ENCODE measurements around the gene FMR1NB. TPM values are rescaled to one million over a fixed set of nuclear protein-coding genes. Genes with fewer than 3 reads are reported as not detected.

Gene FMR1NB
- total RNA-seq, 1 donor from 2014 or later: not detected

DNA sequence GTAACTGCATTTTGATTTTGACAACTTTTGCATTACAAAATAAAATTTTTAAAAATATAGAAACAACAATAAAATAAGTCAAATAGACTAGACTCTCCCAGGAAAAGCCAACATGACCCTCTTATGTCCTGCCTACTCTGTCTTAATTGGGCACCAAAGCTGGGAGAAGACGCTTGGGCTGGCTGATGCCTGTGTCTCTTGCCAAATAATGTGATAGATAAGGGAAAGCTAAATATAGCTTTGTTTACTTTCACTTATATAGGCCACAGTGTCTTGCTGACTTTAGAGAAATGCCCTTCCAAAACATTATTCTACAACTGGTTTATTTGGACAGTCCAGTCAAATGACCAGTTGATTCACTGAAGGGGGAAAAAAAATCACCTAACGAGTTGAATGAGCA lies 54.2 kb downstream of the FMR1NB start:
- H3K9me3 Mint-ChIP-seq: no peaks in the 10 kb centered on the region
- H3K36me3 Mint-ChIP-seq (ENCODE audit: low read depth): no peaks in the 10 kb centered on the region
- no peak overlapping the region for H3K27ac Mint-ChIP-seq
- H3K4me3 Mint-ChIP-seq: no peak overlapping the region
- DNase-seq: no peak
- no peaks in the 10 kb centered on the region for H3K27me3 Mint-ChIP-seq
- intact Hi-C loops (cut with micrococcal nuclease): no loop called here
- H3K4me1 Mint-ChIP-seq: no peaks in the 10 kb centered on the region

GRCh38 chrX:148037020-148037419 lies 55.9 kb downstream of the FMR1NB start:
- intact Hi-C loops (cut with micrococcal nuclease): no loop called here
- Mint-ChIP-seq H3K27me3 (no peaks in the 10 kb centered on the region), H3K4me1 (no peaks in the 10 kb centered on the region), H3K4me3 (no peak overlapping the region), H3K36me3 (ENCODE audit: low read depth) (no peaks in the 10 kb centered on the region), H3K27ac (no peak overlapping the region), H3K9me3 (no peaks in the 10 kb centered on the region)
- no peak for DNase-seq

GRCh38 chrX:148043271-148043855 lies 62.2 kb downstream of the FMR1NB start:
- H3K4me3 Mint-ChIP-seq: no peak overlapping the region
- intact Hi-C loops (cut with micrococcal nuclease): no loop called here

GRCh38 chrX:148047200-148047599 lies 66.1 kb downstream of the FMR1NB start:
- no peaks in the 10 kb centered on the region for H3K9me3 Mint-ChIP-seq
- peaks cover 5% of the 10 kb centered on the region for H3K27me3 Mint-ChIP-seq
- no peak for DNase-seq
- H3K4me3 Mint-ChIP-seq: no peak overlapping the region
- H3K27ac Mint-ChIP-seq: no peak overlapping the region
- intact Hi-C loops (cut with micrococcal nuclease): no loop called here
- H3K4me1 Mint-ChIP-seq: no peaks in the 10 kb centered on the region
- H3K36me3 Mint-ChIP-seq (ENCODE audit: low read depth): no peaks in the 10 kb centered on the region

More at GRCh38 chrX:148043271-148043855, 62.2 kb downstream of the FMR1NB start:
- no peak for DNase-seq
- H3K36me3 Mint-ChIP-seq (ENCODE audit: low read depth): no peaks in the 10 kb centered on the region
- no peaks in the 10 kb centered on the region for H3K9me3 Mint-ChIP-seq
- H3K27me3 Mint-ChIP-seq: peaks cover 3% of the 10 kb centered on the region
- no peaks in the 10 kb centered on the region for H3K4me1 Mint-ChIP-seq
- H3K27ac Mint-ChIP-seq: no peak overlapping the region

DNA sequence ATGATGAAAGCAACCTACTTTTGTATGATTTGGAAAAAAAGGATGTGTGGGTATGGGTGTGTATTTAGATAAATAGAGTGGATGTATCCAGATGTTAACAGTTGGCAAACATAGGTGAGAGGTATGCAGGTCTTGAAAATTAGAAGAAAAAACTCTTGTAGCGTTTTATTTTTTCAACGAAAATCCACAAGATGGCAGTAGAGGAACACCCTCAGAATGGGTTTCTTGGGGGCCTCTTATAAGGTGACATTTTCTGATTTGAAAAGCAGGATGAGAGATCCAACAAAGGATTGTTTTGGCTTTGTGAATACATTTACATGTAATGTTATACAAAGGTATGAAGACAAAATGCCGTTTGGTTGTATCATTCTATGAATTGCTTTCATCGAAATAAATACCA lies 68.3 kb downstream of the FMR1NB start:
- Mint-ChIP-seq H3K9me3 (no peaks in the 10 kb centered on the region), H3K36me3 (ENCODE audit: low read depth) (no peaks in the 10 kb centered on the region), H3K4me3 (no peak overlapping the region), H3K27ac (no peak overlapping the region), H3K27me3 (peaks cover 5% of the 10 kb centered on the region), H3K4me1 (no peaks in the 10 kb centered on the region)
- intact Hi-C loops (cut with micrococcal nuclease): loop anchor here (1.0 to 2.0 kb wide), 2 partner anchors 1237 to 1422 kb away; no protein-coding TSS in a partner anchor
- peak; percentile 54 for DNase-seq

DNA sequence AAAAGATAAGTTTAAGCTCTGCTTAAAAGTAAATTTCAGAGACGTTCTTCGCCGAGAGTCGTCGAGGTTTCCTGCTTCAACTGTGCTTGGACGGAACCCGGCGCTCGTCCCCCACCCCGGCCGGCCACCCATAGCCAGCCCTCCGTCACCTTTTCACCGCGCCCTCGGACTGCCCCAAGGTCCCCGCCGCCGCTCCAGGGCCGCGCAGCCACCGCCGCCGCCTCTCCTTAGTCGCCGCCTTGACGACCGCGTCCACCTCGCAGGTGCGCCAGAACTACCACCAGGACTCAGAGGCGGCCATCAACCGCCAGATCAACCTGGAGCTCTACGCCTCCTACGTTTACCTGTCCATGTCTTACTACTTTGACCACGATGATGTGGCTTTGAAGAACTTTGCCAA lies 70.8 kb downstream of the FMR1NB start:
- no peak for DNase-seq
- H3K4me3 Mint-ChIP-seq: no peak overlapping the region
- peaks cover 2% of the 10 kb centered on the region for H3K27me3 Mint-ChIP-seq
- H3K9me3 Mint-ChIP-seq: no peaks in the 10 kb centered on the region
- H3K27ac Mint-ChIP-seq: no peak overlapping the region
- intact Hi-C loops (cut with micrococcal nuclease): no loop called here
- no peaks in the 10 kb centered on the region for H3K36me3 Mint-ChIP-seq (ENCODE audit: low read depth)
- H3K4me1 Mint-ChIP-seq: no peaks in the 10 kb centered on the region

- Mint-ChIP-seq H3K4me3 (no peak overlapping the region), H3K27ac (no peak overlapping the region), H3K9me3 (no peaks in the 10 kb centered on the region), H3K36me3 (ENCODE audit: low read depth) (no peaks in the 10 kb centered on the region), H3K27me3 (no peaks in the 10 kb centered on the region), H3K4me1 (no peaks in the 10 kb centered on the region)
- no peak for DNase-seq
- intact Hi-C loops (cut with micrococcal nuclease): no loop called here
These were observed 86.1 kb downstream of the FMR1NB start for GRCh38 chrX:148067285-148067684.

DNA sequence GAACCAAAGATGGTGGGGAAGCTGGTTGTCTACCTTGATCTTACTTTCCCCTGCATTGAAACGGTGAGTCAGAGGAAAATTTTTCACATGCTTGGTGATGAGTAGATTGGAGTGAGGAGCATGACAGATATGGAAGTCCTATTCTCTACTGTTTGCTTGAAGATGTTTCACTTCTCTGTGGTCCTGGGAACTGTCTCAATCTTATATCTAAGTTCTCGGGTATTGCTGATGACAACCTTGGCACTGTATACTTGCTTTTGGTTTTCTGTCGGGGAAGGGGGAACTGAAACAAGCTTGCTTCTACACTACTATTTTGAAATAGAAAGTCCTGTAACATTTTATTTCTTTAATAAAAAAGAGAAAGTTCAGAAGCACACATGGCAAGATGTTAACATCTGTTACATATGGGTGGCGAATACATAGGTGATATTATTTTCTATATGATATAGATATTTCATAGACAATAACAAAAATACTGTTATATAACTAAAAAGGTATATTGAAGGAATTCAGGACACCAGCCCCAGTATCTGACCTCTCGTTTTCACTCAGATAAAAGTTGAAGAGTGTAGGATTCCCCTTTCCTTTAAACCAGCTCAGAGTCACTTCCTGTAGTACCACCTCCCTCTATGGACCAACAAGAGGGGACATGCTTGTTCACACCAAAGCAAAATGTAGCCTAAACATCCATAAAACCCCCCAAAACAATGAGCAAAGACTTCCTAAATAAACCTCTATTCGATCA lies 88.8 kb downstream of the FMR1NB start:
- Mint-ChIP-seq H3K4me1 (no peaks in the 10 kb centered on the region), H3K4me3 (no peak overlapping the region), H3K36me3 (ENCODE audit: low read depth) (no peaks in the 10 kb centered on the region), H3K9me3 (no peaks in the 10 kb centered on the region), H3K27me3 (no peaks in the 10 kb centered on the region), H3K27ac (no peak overlapping the region)
- intact Hi-C loops (cut with micrococcal nuclease): no loop called here
- no peak for DNase-seq

- Mint-ChIP-seq H3K4me3 (no peak overlapping the region), H3K4me1 (no peaks in the 10 kb centered on the region), H3K27ac (no peak overlapping the region), H3K9me3 (no peaks in the 10 kb centered on the region), H3K27me3 (no peaks in the 10 kb centered on the region), H3K36me3 (ENCODE audit: low read depth) (no peaks in the 10 kb centered on the region)
- intact Hi-C loops (cut with micrococcal nuclease): no loop called here
- no peak for DNase-seq
These were observed 89.4 kb downstream of the FMR1NB start for GRCh38 chrX:148070504-148070877.

Other genes with a start within 250 kb of the FMR1NB start
- 36.0 and 37.3 TPM in 2 replicates for gene FMR1, start 69.4 kb upstream of the FMR1NB start, total RNA-seq